Stimulated activated CD4-positive, alpha-beta T cell treated with anti-CD3 and anti-CD28 coated beads, Interleukin-2, amount 100 ng/mL, for 4 hours (primary cell): ENCODE measurements around the gene RPUSD3.
"Not testable (repeated sequence)": the region's sequence is repeated elsewhere in the genome, so short reads cannot be mapped to it uniquely, and the experiment has no call there.

Experiments used
- DNase-seq: peaks from one replicate; pipeline ENCODE4 v3.0.0-alpha.2; 2020; ENCODE audit warnings: low read depth

RPUSD3 gene

GRCh38 chr3:9865125-9865637 is 21.4 kb upstream of the RPUSD3 start:
- not testable (repeated sequence) for DNase-seq

- DNase-seq: no peak
Observed at GRCh38 chr3:9864200-9864927, 20.6 kb upstream of the RPUSD3 start.

- DNase-seq: no peak
Observed at GRCh38 chr3:9863058-9863772, 19.4 kb upstream of the RPUSD3 start.

- DNase-seq: no peak
Observed at GRCh38 chr3:9862391-9863057, 18.7 kb upstream of the RPUSD3 start.

GRCh38 chr3:9861626-9862130 is 17.9 kb upstream of the RPUSD3 start:
- no peak for DNase-seq

- DNase-seq: no peak
Observed at GRCh38 chr3:9861201-9861600, 17.4 kb upstream of the RPUSD3 start.

GRCh38 chr3:9859530-9860025 is 15.8 kb upstream of the RPUSD3 start:
- DNase-seq: no peak

- DNase-seq: no peak
Observed at GRCh38 chr3:9855594-9855993, 11.8 kb upstream of the RPUSD3 start.

GRCh38 chr3:9854291-9854940 is 10.6 kb upstream of the RPUSD3 start:
- not testable (repeated sequence) for DNase-seq

- no peak for DNase-seq
Observed at GRCh38 chr3:9852528-9852927, 8.7 kb upstream of the RPUSD3 start.

- not testable (repeated sequence) for DNase-seq
Observed at GRCh38 chr3:9851926-9852325, 8.1 kb upstream of the RPUSD3 start.

GRCh38 chr3:9851383-9851782 is 7.6 kb upstream of the RPUSD3 start:
- DNase-seq: not testable (repeated sequence)

- DNase-seq: not testable (repeated sequence)
Observed at GRCh38 chr3:9848860-9849259, 5.1 kb upstream of the RPUSD3 start.

GRCh38 chr3:9847870-9848269 is 4.1 kb upstream of the RPUSD3 start:
- not testable (repeated sequence) for DNase-seq

GRCh38 chr3:9846931-9847488 is 3.2 kb upstream of the RPUSD3 start:
- DNase-seq: no peak

- DNase-seq: no peak
Observed at GRCh38 chr3:9846231-9846630, 2.4 kb upstream of the RPUSD3 start.

GRCh38 chr3:9841015-9841414 is 2.8 kb downstream of the RPUSD3 start:
- no peak for DNase-seq

GRCh38 chr3:9838856-9839255 is 5.0 kb downstream of the RPUSD3 start:
- DNase-seq: no peak

GRCh38 chr3:9837701-9838582 is 5.9 kb downstream of the RPUSD3 start:
- DNase-seq: no peak
